ENCODE data around the gene GALNT9.

GALNT9 gene

GRCh38 chr12:132262256-132263060 is 66.9 kb downstream of the GALNT9 start:
- H3K14ac ChIP-seq (ENCODE audit: low read length), result peak overlapping the region; percentile 56
- no peak for DNase-seq (ENCODE audit: low spot score)
- WGBS, 2 donors (ENCODE audit: extremely low coverage in 2 of 2, insufficient read length in 2 of 2, insufficient replicate concordance in 1 of 2), result no CpG with 5 or more reads among the region's 40 CpGs
- no peak overlapping the region for H3K4me2 ChIP-seq (ENCODE audit: insufficient read depth, low read length, poor library complexity, severe bottlenecking)
- no peaks in the 10 kb centered on the region for H3K79me1 ChIP-seq (ENCODE audit: low read depth, low read length)
- no peak overlapping the region for H3K4me3 ChIP-seq (ENCODE audit: low read length in 2 of 2)
- H2BK12ac ChIP-seq (ENCODE audit: low read length), result peak overlapping the region; percentile 84
- peak overlapping the region; percentile 89 for H3K18ac ChIP-seq (ENCODE audit: low read length)
- H3K9ac ChIP-seq (ENCODE audit: low read depth, low read length, poor library complexity), result no peak overlapping the region
- H4K91ac ChIP-seq (ENCODE audit: low read depth, low read length, poor library complexity), result no peak overlapping the region
- H2BK5ac ChIP-seq (ENCODE audit: low read length), result no peak overlapping the region
- H3K4ac ChIP-seq (ENCODE audit: low read length), result no peak overlapping the region
- H3K23ac ChIP-seq (ENCODE audit: low read depth, low read length, poor library complexity), result no peak overlapping the region
- H3K27ac ChIP-seq (replicated peaks; ENCODE audit: low read length), result no peak overlapping the region
- peak overlapping the region; percentile 81 for H2AK5ac ChIP-seq (ENCODE audit: low read depth, low read length)
- H3K4me1 ChIP-seq (ENCODE audit: control insufficient read depth in 2 of 2, insufficient read depth in 1 of 2, low read depth in 1 of 2, low read length in 2 of 2), result no peaks in the 10 kb centered on the region
- no peak overlapping the region for H4K8ac ChIP-seq (ENCODE audit: low read depth, low read length)
- H2BK120ac ChIP-seq (ENCODE audit: low read depth, low read length), result peak overlapping the region; percentile 31
- H3K27me3 ChIP-seq (ENCODE audit: control insufficient read depth in 3 of 3, insufficient read depth in 3 of 3, low read depth in 1 of 3, low read length in 3 of 3), result peaks cover 0 to 25% (median 0%) of the 10 kb centered on the region in 3 experiments
- H2BK15ac ChIP-seq (ENCODE audit: low read length), result peak overlapping the region; percentile 26
- no peak overlapping the region for H2AFZ ChIP-seq (ENCODE audit: low read length)
- H3K36me3 ChIP-seq (replicated peaks in 1 of 2; ENCODE audit: control insufficient read depth in 2 of 2, insufficient read depth in 2 of 2, low read length in 2 of 2), result no peaks in the 10 kb centered on the region
- H3K9me3 ChIP-seq (replicated peaks in 1 of 2; ENCODE audit: control insufficient read depth in 2 of 2, insufficient read depth in 1 of 2, low read depth in 1 of 2, low read length in 2 of 2), result no peaks in the 10 kb centered on the region

- H3K4me1 ChIP-seq (ENCODE audit: control insufficient read depth in 2 of 2, insufficient read depth in 1 of 2, low read depth in 1 of 2, low read length in 2 of 2), result no peaks in the 10 kb centered on the region
- peak overlapping the region; percentile 35 for H2BK5ac ChIP-seq (ENCODE audit: low read length)
- H2BK15ac ChIP-seq (ENCODE audit: low read length), result no peak overlapping the region
- no peak overlapping the region for H3K4ac ChIP-seq (ENCODE audit: low read length)
- H3K79me1 ChIP-seq (ENCODE audit: low read depth, low read length), result no peaks in the 10 kb centered on the region
- peak overlapping the region; percentile 48 for H3K18ac ChIP-seq (ENCODE audit: low read length)
- no peaks in the 10 kb centered on the region for H3K36me3 ChIP-seq (replicated peaks in 1 of 2; ENCODE audit: control insufficient read depth in 2 of 2, insufficient read depth in 2 of 2, low read length in 2 of 2)
- H2AK5ac ChIP-seq (ENCODE audit: low read depth, low read length), result no peak overlapping the region
- H3K9ac ChIP-seq (ENCODE audit: low read depth, low read length, poor library complexity), result no peak overlapping the region
- H2BK120ac ChIP-seq (ENCODE audit: low read depth, low read length), result no peak overlapping the region
- no peak for DNase-seq (ENCODE audit: low spot score)
- H3K4me2 ChIP-seq (ENCODE audit: insufficient read depth, low read length, poor library complexity, severe bottlenecking), result no peak overlapping the region
- H3K23ac ChIP-seq (ENCODE audit: low read depth, low read length, poor library complexity), result peak overlapping the region; percentile 85
- H3K9me3 ChIP-seq (replicated peaks in 1 of 2; ENCODE audit: control insufficient read depth in 2 of 2, insufficient read depth in 1 of 2, low read depth in 1 of 2, low read length in 2 of 2), result no peaks in the 10 kb centered on the region
- H2BK12ac ChIP-seq (ENCODE audit: low read length), result peak overlapping the region; percentile 46
- no CpG with 5 or more reads among the region's 13 CpGs for WGBS, 2 donors (ENCODE audit: extremely low coverage in 2 of 2, insufficient read length in 2 of 2, insufficient replicate concordance in 1 of 2)
- H3K27me3 ChIP-seq (ENCODE audit: control insufficient read depth in 3 of 3, insufficient read depth in 3 of 3, low read depth in 1 of 3, low read length in 3 of 3), result peaks cover 0 to 25% (median 0%) of the 10 kb centered on the region in 3 experiments
- H4K8ac ChIP-seq (ENCODE audit: low read depth, low read length), result no peak overlapping the region
- H4K91ac ChIP-seq (ENCODE audit: low read depth, low read length, poor library complexity), result peak overlapping the region; percentile 53
- no peak overlapping the region for H3K4me3 ChIP-seq (ENCODE audit: low read length in 2 of 2)
- H3K14ac ChIP-seq (ENCODE audit: low read length), result peak overlapping the region; percentile 47
- H2AFZ ChIP-seq (ENCODE audit: low read length), result no peak overlapping the region
- H3K27ac ChIP-seq (replicated peaks; ENCODE audit: low read length), result no peak overlapping the region
Measured at GRCh38 chr12:132261328-132262138, 67.9 kb downstream of the GALNT9 start.

- DNase-seq (ENCODE audit: low spot score), result no peak
- Histone ChIP-seq H3K23ac (ENCODE audit: low read depth, low read length, poor library complexity) (no peak overlapping the region), H3K4me1 (ENCODE audit: control insufficient read depth in 2 of 2, insufficient read depth in 1 of 2, low read depth in 1 of 2, low read length in 2 of 2) (no peaks in the 10 kb centered on the region), H3K4ac (ENCODE audit: low read length) (no peak overlapping the region), H3K27me3 (ENCODE audit: control insufficient read depth in 3 of 3, insufficient read depth in 3 of 3, low read depth in 1 of 3, low read length in 3 of 3) (peaks cover 0 to 25% (median 0%) of the 10 kb centered on the region in 3 experiments), H3K27ac (replicated peaks; ENCODE audit: low read length) (no peak overlapping the region), H3K14ac (ENCODE audit: low read length) (peak overlapping the region; percentile 8), H3K4me3 (ENCODE audit: low read length in 2 of 2) (no peak overlapping the region), H2BK12ac (ENCODE audit: low read length) (no peak overlapping the region), H2AFZ (ENCODE audit: low read length) (no peak overlapping the region), H3K36me3 (replicated peaks in 1 of 2; ENCODE audit: control insufficient read depth in 2 of 2, insufficient read depth in 2 of 2, low read length in 2 of 2) (no peaks in the 10 kb centered on the region), H3K9ac (ENCODE audit: low read depth, low read length, poor library complexity) (no peak overlapping the region), H3K4me2 (ENCODE audit: insufficient read depth, low read length, poor library complexity, severe bottlenecking) (no peak overlapping the region), H4K91ac (ENCODE audit: low read depth, low read length, poor library complexity) (no peak overlapping the region), H3K79me1 (ENCODE audit: low read depth, low read length) (peaks cover under 1% of the 10 kb centered on the region), H2BK15ac (ENCODE audit: low read length) (peak overlapping the region; percentile 43), H2BK5ac (ENCODE audit: low read length) (peak overlapping the region; percentile 35), H2BK120ac (ENCODE audit: low read depth, low read length) (no peak overlapping the region), H4K8ac (ENCODE audit: low read depth, low read length) (no peak overlapping the region), H3K18ac (ENCODE audit: low read length) (peak overlapping the region; percentile 35), H2AK5ac (ENCODE audit: low read depth, low read length) (peak overlapping the region; percentile 74), H3K9me3 (replicated peaks in 1 of 2; ENCODE audit: control insufficient read depth in 2 of 2, insufficient read depth in 1 of 2, low read depth in 1 of 2, low read length in 2 of 2) (no peaks in the 10 kb centered on the region)
- no CpG with 5 or more reads among the region's 29 CpGs for WGBS, 2 donors (ENCODE audit: extremely low coverage in 2 of 2, insufficient read length in 2 of 2, insufficient replicate concordance in 1 of 2)
Measured at GRCh38 chr12:132260721-132261120, 68.7 kb downstream of the GALNT9 start.
